Hepatic stellate cell (primary cell): ENCODE measurements around the gene PPP1R26.
"Not testable (repeated sequence)": the region's sequence is repeated elsewhere in the genome, so short reads cannot be mapped to it uniquely, and the experiment has no call there.

Experiments
- DNase-seq: peaks from one replicate; pipeline ENCODE4 v3.0.0; 2011; ENCODE audit warnings: low spot score

Gene PPP1R26

DNA sequence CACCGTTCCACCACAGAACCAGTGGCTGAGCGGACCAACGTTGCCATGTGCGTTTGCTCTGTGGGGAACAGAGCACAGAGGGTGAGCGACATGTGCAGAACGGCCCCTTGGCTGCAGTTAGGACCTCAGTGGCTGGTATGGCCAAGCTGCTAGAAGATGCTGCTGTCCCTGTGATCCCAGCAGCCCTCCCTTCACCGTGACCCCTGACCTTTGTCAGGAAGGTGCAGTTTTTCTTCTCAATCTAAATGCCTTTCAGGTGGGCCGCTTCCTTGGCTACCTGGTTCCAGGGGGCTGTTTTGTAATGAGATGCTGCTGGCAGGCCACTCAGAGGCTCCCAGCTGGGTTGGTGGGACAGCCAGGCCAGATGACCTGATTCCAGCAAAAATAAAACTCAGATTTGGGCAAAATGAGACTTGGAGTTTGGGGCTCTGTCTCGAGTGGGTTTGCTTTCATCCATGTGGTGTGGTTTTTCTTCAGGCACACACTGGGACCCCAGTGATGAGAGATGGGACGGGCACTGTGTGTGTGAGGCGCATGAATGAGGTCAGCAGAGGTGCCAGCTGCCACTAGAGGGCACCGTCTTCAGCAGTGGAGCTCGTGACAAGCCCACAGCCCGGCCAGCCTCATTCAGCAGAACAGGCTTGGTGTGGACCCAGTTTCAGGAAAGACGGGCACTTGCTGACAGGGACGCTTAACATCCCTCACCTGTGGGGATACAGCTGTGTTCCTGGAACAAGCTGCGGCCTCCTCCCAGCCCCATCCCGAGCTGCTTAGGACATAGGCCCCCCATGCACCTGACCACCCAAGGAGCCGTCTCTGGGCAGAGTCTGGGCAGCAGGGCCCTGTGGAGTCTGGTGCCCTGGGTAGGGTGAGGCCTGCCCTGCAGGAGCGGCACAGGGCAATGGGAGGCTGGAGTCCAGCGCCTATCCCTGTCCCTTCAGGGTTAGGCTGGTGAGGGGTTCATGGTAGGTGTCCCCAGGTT is 25.0 kb downstream of the PPP1R26 start:
- DNase-seq, result peak; percentile 79

DNA sequence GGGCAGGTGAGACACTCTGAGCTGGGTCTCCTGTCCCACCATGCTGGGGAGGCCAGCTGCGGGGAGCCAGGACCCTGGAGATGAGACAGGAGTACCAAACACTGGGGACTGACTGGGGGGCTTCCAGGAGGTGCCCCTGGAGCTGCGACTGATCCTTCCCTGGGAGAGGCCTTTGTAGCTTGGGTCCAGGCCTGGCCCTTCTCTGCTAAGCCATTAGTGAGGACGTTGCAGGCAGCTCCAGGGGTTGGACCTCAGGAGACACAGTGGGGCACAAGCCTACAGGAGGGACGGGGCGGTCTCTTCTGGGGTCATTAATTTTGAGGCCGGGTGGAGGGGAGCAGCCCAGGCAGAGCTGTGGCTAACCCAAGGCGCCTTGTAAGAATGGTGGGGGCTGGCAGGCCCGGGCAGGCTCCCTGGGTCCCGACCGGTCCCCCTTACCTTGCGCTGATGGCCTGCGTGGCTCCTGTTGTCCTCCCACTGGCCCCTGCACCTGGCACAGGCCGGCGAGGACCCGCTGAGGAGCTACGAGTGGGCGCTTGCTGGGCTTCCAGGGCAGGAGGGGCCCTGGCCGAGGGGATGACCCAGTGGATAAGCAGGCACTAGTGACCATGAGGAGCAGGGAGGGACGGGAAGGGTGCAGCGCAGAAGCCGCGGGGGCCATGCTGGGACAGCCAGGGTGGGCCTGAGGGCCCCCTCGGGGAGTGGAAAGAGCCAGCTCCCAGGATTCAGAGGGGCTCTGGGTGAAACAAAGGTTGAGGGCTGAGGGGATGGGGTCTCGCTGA is 26.0 kb downstream of the PPP1R26 start:
- no peak for DNase-seq

DNA sequence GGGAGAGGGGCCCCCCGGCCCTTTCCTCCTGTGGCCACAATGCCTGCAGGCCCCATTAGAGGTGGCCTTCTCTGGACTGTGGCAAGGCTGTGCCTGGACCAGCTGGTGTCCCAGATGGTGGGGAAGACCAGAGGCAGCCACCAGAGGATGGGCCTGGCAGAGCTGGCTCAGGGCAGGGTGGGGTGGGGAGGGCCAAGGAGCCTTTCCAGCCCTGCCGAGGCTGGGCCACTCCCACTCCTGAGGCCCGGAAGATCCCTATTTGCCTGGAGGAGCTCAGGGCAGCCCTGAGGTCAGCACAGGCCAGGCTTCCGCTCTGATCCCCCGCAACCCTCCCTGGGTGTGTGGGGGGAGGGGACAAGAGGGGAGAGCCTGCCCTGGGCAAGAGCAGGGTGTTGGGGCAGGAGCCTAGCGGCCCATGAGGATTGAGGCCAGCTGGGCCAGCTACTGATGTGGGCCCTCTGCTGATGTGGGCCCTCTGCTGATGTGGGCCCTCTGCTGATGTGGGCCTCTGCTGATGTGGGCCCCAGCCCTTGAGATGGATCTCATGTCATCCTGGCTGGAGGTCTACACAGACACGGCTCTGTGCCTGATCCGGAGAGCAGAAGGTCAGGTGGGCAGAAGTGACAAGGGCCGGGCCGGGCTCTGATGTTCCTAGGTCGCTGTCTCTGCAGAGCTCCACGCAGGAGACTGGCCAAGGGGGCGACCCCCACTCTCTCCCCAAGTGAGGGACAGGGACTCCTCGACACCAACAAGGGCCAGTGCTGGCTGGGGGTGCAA is 26.9 kb downstream of the PPP1R26 start:
- DNase-seq, result no peak

DNA sequence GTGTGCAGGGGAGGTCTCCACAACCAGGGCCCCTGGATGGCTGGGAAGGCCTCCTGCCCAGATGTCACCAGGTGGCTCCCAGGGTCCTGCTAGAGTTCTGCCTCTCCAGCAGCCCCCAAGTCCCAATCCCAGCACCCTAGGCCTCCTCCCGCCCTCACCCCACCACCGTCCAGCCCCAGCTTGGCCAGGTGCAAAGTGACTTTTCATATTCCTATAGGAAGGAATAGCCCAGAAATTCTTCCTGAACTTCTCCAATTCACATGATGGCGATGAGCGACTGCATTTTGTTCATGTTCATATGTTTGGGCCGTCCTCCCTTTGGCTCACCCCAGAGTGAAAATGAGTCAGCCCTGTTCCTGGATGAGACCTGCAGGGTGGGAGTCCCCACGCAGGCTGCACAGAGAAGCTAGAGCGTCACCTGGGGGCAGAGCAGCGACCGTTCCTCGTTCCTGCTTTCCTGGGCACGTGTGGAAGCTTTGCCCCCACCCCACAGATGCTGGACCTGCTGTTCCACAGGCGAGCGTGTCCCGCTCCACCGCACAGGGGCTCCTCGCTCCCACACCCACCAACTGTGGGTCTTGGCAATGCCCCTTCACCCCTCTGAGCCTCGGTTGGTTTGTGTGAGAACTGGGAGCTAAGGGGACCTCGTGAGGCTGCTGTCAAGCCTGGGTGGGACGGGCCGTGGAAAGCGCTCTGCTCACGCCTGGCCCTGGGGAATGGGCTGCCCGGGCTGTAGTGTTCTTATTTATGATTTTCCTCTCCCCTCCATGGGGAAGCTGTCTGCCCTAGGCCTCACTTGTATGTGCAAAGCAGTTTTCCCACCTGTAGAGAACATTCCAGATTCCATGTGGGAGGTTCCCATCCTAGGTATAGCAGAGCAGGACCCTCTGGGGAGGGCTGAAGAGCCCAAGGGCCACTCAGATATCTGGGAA is 27.8 kb downstream of the PPP1R26 start:
- DNase-seq, result no peak

DNA sequence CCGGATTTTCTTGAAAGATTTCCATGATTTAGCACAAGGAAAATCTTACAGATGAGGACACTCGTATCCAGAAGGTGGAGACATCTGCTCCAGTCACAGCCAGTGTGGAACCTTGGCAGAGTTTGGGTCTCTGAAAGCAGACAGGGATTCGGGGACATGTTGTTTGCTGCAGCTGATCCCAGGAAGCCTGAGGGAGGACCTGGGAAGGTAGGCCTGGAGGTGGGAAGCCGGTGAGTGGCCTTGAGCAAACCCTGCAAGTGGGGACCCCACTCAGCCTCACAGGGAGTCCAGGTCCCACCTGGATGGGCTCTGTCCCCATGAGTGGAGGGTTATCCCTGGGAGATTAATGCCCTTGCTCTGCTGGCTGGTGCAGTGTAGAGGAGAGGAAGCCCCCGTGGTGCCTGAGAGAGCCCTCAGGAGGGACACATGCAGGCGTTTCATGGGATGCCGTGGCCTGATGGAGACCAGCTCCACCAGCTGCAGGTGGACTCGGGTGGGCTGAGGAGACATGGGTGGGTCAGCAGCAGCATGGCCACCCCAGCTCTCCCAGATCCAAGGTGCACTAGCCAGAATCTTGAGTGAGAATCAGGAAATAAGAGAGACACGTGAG is 28.7 kb downstream of the PPP1R26 start:
- DNase-seq, result no peak

DNA sequence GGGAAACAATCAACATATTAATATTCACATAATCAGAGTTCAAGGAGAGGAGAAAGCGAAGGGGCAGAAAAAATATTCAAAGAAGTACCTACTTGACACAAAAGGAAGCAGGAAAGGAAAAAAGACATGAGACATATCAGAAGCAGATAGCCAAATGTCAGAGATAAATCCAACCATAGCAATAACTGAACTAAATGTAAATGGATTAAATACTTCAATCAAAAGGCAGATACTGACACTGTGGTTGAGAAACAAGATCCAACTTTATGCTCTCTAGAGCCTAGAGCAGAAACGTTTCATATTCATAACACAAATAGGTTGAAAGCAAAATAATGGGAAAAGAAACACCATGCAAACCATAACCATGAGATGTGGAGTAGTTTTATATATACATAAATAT is 29.9 kb downstream of the PPP1R26 start:
- no peak for DNase-seq

DNA sequence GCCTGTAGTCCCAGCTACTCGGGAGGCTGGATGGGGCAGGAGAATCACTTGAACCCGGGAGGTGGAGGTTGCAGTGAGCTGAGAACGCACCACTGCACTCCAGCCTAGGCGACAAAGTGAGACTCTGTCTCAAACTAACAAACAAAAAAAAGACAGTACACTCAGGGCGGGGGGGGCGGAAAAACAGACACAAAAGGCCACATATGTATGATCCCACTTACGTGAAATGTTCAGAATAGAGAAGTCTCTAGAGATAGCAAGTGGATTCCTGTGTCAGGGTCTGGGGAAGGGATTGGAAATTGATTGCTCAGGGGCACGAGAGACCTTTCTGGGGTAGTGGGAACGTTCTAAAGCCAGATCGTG is 32.6 kb downstream of the PPP1R26 start:
- DNase-seq, result no peak

DNA sequence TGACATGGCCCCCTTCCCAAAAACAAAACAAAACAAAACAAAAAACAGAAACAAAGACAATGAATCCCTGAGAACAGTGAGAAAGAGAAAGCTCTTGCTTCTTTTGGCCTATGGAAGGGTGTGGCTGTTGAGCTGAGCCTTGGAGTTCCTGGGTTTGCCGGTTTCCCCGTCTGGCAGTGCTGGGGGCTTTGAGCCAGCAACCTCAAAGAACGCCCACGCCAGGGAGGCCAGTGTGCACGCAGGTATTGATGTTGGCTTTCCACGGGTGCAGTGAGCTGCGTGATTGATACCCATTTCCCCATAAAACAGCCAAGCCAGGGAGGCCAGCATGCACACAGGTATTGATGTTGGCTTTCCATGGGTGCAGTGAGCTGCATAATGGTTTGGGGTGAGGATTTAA is 33.3 kb downstream of the PPP1R26 start:
- DNase-seq, result no peak

DNA sequence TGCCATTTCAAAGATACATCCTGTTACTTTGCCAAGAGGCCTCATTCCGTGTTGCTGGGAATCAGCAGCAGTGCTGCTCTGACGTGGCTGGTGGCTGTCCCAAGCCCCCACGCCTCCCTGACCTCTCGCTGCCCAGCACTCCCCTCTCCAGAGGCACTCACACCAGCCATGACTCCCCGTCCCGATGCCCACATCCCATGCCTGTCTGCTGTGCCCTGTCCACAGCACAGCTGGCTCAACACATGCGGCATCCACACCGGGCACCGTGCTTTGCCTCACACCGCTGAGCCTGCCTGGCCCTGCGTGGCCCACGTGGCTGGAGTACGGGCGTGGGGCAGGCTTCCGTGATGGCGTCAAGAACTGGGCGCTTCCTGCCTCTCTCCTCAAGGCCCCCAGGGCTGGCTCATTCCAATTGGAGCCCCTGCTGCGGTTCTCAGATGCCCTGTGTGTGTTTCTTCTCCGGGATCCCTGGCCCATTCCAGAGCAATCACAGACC is 33.8 kb downstream of the PPP1R26 start:
- DNase-seq, result no peak

DNA sequence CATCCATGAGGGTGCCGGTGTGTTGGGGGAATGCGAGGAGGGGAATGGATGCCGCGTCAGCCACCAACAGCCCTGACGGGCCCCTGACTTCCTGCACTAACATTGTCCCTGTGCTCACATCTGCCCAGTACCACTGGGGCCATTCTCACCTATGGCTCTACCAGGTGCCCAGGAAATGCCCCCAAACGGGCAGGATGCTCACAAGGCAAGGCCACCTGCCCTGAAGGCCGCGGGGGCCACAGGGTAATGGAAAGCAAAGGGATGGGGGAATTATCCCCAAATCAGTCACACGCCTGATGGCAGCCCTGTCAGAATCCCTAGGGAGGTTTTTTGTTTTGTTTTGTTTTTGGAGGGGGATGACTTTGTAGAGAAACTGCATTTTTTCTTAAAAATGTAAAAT is 34.3 kb downstream of the PPP1R26 start:
- DNase-seq, result not testable (repeated sequence)

DNA sequence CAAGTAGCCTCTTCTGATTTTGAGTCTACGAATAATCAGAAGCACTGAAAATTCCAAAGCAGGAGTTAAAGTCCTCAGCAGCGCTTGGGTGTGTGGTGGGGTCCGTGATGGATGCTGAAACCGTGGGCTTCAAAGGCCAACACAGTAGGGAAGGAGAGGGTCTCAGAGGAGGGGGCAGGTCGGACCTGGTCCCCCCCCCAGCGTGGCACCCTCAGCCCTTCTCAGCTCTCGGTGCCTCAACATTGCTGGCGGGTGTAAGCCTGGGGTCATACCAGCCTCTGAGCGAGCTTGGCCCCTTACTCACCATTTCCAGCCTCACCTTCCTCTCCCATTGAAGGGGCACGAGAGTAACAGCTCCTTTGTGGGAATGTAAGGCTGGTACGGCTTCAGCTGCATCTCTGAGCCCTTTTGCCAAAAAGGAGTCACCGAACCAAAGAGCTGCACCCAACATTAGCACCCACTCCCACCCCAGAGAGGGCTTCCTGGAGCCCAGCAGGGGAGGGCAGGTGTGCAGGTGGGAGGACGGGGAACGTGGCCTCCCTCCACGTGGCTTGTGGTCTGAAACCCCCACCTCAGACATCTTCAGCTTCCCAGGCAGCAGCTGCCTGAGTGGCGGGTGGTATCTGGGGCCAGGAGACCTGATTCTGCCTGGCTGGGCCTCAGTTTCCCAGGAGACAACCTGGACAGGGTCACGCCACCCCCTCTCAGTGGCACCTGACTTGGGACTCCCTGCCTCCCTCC is 34.9 kb downstream of the PPP1R26 start:
- DNase-seq, result no peak

DNA sequence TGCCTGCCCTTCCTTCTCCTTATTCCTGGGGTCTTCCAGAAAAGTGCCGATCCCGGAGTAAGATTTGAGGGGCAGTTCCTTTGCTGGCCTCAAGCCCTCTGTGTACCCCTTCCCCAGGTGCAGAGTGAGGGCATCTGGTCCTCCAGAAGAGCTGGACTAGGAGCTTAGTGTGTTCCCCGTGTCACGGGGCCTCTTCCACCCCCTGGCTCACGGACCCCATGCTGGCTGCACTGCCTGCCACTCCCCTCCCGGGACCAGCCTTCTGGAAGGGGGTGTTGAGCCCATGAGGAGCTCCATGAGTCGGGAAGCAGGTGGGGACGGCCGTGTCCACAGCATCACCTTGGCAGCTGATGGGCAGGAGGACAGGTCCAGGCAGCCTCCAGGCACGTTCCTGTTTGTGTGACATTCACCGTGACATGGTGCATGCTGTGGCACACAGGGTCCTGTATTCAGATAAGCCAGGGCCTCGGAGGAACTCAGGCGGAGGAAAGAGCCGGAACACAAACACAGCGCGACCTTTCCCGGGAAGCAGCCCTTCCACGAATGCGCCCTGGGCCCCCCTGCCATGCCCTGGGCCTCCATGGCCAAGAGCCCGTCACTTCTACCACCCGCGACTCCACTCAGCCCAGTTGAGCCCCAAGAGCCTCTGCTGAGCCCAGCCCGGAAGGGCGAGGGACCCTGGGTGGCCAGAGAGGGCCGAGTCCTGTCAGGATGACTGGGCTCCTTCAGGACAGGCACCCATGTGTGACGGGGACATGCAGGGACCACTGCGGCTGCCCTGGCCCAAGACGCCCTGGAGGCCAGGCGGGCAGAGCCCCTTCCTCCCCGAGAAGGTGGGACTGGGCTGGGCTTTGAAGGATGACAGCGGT is 35.7 kb downstream of the PPP1R26 start:
- no peak for DNase-seq

DNA sequence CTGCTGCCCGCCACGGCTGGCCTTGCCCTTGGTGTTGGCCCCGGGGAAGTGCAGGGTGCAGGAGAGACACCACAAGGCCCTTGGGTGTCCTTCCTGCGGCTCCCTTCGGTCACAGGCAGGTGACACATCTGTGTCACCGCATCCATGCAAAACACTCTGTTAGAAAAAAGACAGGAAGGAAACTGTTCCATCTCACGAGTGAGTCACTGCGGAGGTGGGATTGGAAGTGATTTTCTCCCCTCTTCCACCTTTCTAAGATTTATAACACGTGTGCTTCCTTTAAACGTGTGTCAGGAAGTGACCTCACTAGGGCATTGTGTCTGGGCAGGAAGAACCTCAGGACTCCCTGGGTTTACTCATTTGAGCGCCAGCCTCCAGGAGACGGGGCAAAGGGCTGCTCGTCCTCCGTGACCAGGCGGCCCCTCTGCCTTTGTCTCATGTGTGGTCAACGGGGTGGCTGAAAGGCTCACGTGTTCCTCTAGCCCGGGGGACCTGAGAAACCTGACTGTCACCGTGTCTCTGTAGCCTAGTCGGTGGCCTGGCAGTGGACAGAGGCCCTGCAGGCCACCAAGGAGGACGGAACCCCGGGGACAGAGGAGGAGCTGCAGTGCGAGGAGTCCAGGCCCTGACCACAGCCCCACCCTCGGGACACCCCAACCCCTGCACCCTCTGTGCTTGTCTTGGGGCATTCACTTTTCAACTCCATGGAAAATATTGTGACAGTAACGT is 36.7 kb downstream of the PPP1R26 start:
- DNase-seq, result no peak

DNA sequence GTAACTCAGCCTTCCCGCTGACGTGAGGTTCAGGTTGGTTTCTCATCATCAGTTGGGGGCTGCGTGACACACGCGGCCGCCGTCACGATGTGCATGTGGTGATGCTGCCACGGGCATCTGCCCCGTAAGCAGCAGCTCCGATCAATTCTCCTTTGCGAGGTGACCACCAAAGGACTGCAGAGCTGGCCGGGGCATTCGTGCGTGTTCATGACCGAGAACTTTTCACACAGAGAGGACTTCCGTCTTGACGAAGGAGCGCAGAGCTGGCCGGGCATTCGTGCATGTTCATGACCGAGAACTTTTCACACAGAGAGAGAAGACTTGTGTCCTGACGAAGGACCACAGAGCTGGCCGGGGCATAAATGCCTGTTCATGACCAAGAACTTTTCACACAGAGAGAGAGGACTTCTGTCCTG is 37.8 kb downstream of the PPP1R26 start:
- DNase-seq, result no peak

DNA sequence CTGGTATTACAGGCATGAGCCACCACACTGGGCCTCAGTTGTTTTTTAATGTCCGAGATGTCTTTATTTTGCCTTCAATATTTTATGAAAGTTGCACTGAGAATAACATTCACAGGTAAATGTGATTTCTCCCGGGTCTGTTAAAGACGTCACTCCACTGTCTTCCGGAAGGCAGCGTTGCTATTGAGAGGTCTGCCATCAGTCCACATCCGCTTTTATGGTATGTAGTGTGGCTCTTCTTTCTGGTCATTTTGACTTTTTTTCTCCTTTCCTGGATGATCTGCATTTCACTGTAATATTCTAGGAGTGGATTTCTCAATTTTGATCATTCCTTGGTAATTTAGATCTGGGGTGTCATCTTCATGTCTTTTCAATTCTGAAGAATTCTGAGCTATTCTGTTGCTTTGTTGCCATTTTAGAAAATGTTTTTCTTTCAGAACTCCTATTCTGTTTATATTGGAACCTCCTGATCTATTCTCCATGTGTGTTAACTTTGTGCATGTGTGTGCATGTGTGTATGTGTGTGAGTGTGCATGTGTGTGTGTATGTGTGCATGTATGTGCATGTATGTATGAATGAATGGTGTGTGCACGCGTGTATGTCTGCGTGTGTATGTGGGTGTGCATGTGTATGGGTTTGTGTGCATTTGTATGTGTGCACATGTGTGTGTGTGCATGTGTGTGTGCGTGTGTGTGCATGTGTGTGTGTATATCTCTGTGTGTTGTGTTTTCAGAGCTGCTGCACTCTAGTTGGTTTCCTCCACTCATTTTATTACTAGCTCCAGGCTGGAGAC is 39.8 kb downstream of the PPP1R26 start:
- no peak for DNase-seq

DNA sequence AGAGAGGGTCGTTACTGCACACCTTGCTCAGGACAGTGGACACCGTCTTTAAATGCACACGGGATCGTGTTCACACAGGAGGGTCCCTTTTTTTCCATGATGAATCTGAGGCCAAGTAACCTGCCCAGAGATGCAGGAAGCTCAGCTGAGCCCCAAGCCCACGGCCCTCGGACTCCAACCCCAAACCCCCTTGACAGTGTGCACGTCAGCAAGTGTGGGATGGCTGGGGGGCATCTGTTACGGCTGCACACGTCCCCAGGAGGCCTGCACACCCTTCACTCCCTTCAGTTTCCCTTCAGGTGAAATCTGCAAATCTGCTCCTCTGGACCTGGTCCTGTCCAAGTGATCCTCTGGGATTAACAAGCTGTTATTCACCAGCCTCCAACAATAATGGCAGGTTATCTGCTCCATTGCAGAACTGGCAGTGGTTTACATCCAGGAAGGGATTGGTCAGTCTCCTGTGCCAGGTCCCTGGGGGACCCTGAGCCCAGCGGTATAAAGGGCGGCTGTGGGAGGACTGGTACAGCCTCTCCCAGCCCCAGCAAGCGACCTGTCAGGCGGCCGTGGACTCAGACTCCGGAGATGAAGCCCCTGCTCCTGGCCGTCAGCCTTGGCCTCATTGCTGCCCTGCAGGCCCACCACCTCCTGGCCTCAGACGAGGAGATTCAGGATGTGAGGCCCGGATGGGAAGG is 41.5 kb downstream of the PPP1R26 start, which contains the start of gene LCN1:
Gene LCN1, plus strand, starts transcription at position 525 of the 692 bp plus-strand sequence. Its CDS starts 58 bp downstream, at position 583.
- DNase-seq, result no peak
